HG02938 (cell line): ENCODE results near the gene GPD1L.
"Not testable (repeated sequence)": the region's sequence is repeated elsewhere in the genome, so short reads cannot be mapped to it uniquely, and the experiment has no call there.

Experiments used
- ATAC-seq: cut with Tn5 transposase; IDR thresholded peaks from one replicate; pipeline ENCODE4 v1.9.1; 2021; ENCODE audit warnings: mild to moderate bottlenecking, moderate library complexity; ENCODE audit not compliant: unreplicated experiment

The GPD1L gene

GRCh38 chr3:32105291-32106131 lies 909 bp upstream of the GPD1L start:
- ATAC-seq, result no peak

DNA sequence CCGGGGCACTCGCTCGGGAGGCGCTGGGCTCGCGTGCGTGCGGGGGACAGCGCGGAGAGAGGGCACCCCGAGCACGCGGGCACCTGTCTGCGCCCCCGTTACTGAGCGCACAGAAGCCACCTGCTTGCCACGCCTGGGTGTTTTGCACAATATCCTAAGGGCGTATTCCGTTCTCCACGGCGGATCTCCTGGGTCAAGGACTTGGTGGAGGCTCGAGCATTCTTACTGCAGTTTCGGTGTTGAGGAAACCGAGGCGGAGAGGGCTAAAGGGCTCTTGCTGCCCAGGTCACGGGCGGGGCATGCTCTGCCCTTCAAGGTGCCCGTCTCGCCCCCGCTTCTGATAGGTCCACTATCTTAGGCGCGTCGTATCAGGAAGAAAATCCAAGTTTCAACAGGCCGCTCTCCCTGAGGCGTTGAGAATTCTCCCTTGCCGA lies 526 bp downstream of the GPD1L start:
- ATAC-seq, result no peak

DNA sequence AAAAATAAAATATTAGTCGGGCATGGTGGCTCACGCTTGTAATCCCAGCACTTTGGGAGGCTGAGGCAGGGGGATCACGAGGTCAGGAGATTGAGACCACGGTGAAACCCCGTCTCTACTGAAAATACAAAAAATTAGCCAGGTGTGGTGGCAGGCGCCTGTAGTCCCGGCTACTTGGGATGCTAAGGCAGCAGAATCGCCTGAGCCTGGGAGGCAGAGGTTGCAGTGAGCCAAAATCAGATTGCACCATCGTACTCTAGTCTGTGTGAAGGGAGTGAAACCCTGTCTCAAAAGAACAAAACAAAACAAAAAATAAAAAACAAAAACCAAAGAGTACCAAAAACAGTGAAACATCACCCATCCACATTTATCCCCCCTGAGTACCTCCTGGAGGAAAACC lies 1.8 kb downstream of the GPD1L start:
- not testable (repeated sequence) for ATAC-seq

GRCh38 chr3:32109256-32109655 lies 2.8 kb downstream of the GPD1L start:
- no peak for ATAC-seq

GRCh38 chr3:32110233-32110760 lies 3.9 kb downstream of the GPD1L start:
- ATAC-seq, result no peak

DNA sequence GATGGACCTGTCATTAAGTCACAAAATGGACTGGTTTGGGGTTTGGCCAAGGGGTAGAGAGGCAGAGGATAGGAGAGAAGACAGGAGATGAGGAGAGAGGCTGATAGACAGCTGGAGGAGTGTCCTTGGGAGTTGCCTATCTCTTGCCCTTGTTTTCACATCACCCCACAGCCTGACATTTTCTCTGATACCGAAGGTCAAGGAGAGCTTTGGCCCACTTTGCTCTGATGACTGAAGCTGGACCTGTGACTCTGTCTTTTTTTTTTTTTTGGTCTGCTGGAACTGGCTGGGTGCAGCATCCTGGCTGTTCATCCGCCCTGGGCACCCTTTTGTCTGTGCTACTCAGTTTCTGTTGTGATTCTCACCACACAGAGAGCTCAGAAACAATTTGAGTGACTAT lies 5.1 kb downstream of the GPD1L start:
- ATAC-seq, result no peak

- ATAC-seq, result no peak
Measured at GRCh38 chr3:32113566-32113965, 7.1 kb downstream of the GPD1L start.

DNA sequence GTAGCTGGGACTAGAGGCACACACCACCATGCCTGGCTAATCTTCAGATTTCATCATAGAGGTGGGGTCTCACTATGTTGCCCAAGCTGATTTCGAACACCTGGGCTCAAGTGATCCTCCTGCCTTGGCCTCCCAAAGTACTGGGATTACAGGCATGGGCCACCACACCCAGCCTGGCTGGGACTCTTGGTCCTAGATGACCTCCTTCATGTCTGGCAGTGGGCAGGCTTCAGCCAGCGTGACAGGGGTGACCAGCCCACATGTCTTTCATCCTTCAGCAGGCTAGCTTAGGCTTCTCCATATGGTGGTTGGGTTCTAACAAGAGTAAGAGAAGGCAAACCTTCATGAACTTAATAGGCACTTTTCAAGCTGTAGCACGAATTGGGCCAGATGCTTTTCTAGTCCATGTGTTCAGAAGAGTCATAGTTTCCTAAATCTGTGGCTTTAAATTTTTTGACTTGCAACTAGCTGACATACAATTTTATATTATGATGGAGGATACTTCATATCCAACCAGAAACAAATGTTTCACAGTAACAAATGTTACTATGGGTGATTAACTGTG lies 7.6 kb downstream of the GPD1L start:
- ATAC-seq, result no peak

GRCh38 chr3:32114546-32115386 lies 8.3 kb downstream of the GPD1L start:
- ATAC-seq, result not testable (repeated sequence)

- no peak for ATAC-seq
Measured at GRCh38 chr3:32117320-32117719, 10.9 kb downstream of the GPD1L start.

GRCh38 chr3:32118215-32118614 lies 11.8 kb downstream of the GPD1L start:
- ATAC-seq, result no peak

GRCh38 chr3:32120471-32120870 lies 14.1 kb downstream of the GPD1L start:
- no peak for ATAC-seq

DNA sequence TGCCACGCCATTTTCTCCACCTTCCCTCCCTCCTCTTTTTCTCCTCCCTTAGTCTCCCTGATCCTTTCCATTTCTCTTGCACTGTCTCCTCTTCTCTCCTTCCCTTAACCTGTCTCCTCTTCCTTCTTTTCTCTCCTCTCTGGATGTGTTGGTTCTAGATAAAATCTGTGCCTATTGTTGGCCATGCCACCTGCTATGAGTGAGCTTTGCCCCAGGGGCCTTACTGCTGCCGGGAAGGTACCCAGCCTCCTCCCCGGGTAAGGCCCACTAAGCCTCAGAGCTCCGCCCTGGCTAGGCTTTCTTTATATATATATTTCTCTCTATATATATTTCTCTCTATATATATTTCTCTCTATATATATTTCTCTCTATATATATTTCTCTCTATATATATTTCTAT lies 14.7 kb downstream of the GPD1L start:
- no peak for ATAC-seq

DNA sequence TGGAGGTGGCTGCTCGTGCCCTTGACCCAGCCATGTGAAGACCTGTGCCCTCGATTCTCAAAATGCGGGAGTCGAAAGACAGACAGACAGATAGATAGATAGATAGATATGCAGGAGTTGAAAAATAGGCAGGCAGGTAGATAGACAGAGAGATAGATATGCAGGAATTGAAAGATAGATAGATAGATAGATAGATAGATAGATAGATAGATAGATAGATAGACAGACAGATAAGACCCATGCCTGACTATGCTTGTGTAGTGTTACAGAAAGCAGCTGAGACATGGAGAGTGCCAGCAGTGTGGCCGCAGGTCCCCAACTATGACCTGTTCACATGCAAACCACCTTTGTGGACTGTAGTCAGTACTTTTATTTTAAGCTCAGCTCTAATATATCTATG lies 17.2 kb downstream of the GPD1L start:
- ATAC-seq, result no peak

GRCh38 chr3:32125012-32125411 lies 18.6 kb downstream of the GPD1L start:
- no peak for ATAC-seq

- no peak for ATAC-seq
Measured at GRCh38 chr3:32126305-32127015, 20.0 kb downstream of the GPD1L start.

DNA sequence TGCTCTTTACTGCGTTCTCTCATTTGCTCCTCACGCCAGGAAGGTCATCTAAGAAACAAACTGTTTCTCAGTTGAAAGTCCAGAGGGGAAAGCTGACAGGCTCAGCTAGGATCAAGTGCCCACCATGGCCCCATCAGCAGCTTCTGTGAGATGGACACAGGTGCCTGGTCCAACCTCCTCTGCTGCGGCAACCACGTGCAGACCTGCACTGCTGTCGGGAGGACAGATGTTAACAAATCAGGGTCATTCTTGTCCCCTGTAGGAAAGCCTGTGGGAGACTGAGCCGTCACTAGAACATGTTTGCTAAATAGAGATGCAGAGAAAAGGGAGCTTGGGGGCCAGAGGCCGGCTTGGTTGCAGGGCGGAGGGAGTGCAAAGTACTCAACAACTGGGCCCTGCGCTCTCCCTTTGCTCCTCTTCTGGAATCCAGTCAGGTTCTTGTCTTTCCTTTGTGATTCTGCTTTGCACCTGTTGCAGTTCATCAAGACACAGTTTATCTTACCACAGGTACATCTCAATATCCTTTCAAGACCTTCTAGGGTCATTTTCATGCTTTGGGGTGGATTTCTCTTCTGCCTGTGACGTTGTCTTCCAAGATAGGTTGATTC lies 20.9 kb downstream of the GPD1L start:
- no peak for ATAC-seq

- no peak for ATAC-seq
Measured at GRCh38 chr3:32128936-32129335, 22.5 kb downstream of the GPD1L start.

DNA sequence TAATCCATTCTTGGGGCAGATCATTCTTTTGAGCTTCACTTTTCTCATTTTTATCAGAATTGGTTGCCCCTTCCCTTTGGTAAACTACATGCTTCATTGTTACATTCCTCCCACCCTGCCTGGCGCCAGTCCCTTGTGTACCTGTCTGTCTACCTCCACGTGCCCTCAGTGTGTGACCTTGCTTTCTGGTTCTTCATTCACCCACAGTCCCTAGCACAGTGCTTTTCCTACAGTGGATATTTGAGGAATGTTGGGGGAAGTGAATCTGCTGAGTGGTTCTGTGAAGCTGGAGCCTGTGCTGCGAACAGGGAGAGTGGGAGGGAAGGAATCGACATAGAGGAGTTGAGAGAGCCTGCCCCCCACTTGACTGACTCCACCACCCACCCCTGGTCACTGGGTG lies 23.4 kb downstream of the GPD1L start:
- no peak for ATAC-seq

DNA sequence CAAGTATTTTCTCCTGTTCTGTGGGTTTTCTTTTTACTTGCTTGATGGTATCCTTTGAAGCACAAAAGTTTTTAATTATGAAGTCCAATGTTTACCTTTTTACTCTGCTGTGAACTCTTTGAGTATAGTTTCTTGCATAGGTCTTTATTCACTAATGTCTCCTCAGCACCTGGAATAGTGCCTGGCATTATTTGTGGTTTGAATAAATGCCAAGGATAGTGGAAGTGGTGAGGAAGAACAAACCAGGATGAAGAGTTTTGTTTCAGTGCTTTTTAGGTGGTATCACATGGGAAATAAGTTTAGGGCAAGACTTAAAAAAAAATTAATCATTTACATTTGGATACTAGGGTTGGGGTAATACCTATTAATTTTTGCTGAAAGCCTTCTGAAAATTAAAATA lies 25.7 kb downstream of the GPD1L start:
- no peak for ATAC-seq
